Stimulated activated CD4-positive, alpha-beta T cell treated with anti-CD3 and anti-CD28 coated beads, Interleukin-2, amount 100 ng/mL, for 4 hours (primary cell): ENCODE measurements around the gene IGF1R.
"Not testable (repeated sequence)": the region's sequence is repeated elsewhere in the genome, so short reads cannot be mapped to it uniquely, and the experiment has no call there.

ENCODE experiments used
- DNase-seq: peaks from one replicate; pipeline ENCODE4 v3.0.0-alpha.2; 2020; ENCODE audit warnings: low read depth

The IGF1R gene

DNA sequence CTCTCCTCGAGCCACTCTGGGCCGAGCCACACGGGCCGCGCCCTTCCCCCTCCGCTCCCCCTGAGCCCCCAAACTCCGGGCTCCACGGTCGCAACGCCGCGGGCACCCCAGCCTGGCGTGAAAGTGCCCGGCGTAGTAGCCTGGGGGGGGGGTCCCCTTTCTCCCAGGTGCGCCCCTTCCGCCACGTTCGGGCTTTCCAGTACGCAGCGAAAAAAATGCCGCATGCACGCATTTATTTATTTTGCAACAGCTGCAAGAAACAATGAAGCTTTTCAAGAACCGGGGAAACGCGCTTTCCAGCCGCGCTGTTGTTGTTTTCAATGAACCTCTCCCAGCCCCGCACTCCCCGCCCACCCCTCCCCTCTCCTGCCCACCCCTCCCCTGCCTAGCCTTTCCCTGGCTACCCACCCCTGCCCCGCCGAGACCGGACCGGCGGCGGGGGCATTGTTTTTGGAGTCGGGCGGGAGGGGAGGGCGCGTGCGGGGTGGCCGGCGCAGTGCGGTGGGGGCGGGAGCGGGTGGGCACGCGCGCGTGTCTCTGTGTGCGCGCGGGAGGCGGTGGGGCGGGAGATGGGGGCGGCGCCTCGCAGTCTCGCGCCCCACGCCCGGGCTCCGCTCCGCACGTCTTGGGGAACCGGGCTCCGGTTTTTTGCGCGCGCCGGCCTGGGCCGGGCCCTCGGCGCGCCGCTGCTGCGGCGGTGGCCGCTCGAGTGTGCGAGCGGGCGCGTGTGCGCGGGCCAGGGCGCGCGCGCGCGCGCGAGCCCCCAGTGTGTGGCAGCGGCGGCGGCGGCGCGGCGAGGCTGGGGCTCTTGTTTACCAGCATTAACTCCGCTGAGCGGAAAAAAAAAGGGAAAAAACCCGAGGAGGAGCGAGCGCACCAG is at the start of gene IGF1R:
Gene IGF1R, plus strand, starts transcription at position 766 of the 880 bp plus-strand sequence. CDS start 1,043 bp downstream, outside the sequence.
- peak; percentile 83 for DNase-seq

DNA sequence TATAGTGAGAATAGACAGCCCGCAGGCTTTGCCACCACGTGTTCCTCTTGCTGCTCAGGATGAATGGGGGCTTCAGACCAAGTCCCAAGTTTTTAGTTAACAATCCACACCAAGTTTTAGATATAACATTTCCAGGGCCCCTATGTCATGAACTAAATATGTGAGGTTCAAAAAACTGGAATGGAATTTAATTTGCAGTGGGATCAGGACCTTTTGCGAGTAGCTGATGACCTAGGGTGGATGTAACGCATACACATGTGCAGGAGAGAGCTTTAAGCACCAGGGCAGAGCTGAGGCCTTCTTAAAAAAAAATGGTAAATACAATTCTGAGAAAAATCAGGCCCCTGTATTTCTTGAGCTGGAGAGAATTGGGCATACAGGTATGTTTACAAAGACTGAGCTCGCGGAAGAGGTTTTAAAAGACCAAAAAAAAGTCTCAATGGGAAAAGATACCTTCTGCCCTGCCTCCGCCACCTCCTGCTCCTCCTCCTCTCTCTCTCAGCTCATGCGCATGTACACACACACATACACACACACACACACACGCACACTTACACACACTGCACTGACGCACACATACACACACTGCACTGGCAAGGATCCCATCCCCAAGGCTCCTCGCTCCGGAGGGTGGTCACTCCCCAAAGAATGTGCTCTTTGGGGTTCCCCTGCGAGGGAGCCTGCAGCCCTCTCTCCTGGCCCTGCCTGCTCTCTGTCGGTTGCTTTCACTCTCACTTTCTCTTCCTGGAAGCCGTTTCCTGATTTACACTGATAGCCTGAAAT is 48.2 kb upstream of the IGF1R start:
- peak; percentile 26 for DNase-seq

DNA sequence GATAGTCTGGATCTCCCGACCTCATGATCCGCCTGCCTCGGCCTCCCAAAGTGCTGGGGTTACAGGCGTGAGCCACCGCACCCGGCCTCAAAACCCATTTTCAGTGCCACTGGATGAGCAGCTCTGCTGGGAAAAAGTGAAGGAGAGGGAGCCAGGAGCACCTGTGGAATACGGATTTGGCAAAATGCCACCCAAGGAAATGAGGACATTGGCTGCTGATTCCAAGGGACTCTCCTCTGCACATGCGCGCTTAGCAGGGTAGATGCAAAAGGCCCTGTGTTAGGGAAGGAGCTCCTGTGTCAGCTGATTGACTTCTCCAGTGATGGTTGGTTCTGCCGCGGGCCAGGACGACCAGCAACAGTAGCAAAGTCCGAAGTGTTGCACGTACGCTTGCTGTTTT is 43.4 kb upstream of the IGF1R start:
- DNase-seq, result no peak

DNA sequence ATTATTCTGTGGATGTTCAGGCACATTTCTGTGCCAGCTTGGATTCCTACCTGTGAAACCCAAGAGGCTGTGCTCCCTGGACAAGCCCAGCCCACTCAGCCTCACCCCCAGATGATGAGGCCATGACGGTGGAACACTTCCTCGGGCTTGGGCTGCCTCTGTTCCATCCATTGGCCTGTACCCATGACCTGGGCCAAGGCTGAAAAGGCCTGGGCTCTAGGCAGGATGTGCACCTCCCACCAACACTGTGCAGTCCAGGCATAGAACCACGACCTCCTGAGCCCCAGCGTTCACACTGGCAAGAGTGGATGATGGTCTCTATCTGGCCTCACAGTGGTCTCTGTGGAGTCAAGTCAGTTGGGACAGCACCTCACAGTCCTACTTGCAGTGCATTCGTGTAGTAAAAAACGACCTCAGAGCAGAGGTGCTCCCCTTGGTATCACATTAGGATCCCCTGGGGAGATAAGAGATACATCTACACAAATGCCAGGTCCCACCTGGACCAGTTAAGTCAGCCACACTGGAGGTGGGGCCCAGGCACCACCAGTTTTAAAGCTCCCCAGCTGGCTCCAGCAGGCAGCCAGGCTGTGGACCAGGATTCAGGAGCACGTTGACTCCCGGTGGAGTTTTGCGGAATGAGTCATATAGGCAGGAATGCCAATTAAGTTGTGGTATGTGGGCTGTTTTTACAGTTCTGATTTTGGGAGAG is 39.0 kb upstream of the IGF1R start:
- no peak for DNase-seq

DNA sequence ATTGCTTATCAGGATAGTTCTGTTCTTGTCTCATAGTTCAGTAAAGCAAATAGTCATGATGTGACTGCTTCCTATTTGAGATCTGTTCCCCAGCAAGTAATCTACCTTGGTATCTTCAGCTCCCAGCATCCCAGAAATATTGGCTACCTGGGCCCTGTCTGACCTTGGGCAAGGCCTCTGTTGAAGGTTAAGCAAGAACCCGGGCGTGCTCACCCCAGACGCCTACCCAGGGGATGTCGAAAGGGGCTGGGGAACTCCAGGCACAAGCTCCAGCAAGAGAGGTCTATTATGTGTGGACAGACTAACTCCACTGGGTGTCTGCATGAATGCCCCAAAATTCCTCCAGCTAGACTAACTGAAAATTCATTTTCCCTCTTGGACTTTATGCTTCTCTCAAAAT is 37.3 kb upstream of the IGF1R start:
- no peak for DNase-seq

DNA sequence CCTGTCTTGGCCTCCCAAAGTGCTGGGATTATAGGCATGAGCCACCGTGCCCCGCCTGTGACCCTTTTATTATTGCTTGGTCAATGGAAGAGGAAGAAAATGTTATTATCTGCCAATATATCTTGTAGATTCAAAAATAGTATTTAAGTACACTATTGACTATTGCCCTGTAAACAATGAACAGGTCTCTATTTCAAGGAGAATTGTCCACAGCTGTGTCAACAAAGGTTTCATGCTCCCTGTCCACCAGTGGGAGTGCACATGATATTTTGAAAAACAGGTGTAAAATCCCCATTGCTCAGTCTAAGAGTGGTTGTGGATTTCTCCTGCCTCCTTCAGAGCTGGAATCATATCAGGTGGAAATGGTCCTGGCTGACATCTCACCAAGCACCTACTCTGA is 36.5 kb upstream of the IGF1R start:
- no peak for DNase-seq

DNA sequence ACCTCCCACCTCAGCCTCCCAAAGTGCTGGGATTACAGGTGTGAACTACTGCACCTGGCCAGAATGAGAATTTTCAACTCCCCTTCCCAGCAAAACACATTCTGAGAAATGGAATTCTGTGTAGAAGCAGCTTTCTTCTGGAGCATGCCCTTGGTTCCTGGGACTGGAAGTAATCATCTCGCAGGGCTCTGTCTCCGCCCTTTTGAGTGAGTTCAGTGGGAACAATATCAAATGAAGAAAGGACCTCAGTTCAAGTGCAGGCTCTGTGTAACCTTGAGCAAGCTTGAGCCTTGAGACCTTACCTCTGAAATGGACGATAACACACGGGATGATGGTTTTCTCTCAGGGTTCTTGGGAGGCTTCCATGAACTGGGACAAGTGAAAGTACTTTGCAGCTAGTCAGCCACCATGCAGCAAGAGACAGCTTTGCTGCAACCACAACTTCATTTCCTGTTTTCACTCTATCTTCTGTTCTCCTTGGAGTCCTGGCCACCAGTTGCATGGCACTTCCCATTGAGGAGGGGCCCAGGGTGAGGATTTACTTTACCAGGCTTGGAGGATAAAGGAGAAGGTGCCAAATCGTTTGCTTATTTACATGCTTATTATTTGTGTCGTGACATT is 35.7 kb upstream of the IGF1R start:
- DNase-seq, result no peak

DNA sequence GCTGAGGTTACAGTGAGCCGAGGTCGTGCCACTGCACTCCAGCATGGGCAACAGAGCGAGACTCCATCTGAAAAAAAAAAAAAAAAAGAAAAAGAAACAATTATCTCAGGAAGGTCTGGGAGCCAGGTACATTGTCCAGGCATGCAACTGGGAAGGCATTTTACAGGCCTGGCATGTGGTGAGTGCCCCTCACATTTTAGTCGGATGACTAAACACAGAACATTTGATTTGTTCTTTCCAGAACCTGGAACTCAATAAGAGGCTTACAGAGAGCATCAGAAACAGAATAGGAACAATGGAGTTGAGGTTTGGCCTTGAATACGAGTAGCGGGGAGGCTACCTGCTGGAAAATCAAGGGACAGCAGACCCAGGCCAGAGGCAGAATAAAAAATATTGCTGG is 33.7 kb upstream of the IGF1R start:
- no peak for DNase-seq

DNA sequence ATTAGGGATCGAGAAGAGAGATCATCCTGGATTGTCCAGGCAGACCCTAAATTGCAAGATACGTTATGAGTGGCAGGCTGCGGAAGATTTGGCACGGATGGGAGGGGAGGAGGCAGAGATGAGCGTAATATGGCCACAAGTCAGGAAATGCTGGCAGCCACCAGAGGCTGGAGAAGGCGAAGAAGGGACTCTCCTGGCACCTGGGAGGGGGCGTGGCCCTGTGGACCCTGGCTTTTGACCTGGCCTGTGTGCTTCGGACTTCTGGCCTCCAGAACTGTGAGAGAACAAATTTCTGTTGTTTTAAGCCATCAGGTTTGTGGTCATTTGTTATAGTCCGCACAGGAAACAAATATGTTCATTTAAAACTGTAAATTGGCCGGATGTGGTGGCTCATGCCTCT is 31.9 kb upstream of the IGF1R start:
- no peak for DNase-seq

DNA sequence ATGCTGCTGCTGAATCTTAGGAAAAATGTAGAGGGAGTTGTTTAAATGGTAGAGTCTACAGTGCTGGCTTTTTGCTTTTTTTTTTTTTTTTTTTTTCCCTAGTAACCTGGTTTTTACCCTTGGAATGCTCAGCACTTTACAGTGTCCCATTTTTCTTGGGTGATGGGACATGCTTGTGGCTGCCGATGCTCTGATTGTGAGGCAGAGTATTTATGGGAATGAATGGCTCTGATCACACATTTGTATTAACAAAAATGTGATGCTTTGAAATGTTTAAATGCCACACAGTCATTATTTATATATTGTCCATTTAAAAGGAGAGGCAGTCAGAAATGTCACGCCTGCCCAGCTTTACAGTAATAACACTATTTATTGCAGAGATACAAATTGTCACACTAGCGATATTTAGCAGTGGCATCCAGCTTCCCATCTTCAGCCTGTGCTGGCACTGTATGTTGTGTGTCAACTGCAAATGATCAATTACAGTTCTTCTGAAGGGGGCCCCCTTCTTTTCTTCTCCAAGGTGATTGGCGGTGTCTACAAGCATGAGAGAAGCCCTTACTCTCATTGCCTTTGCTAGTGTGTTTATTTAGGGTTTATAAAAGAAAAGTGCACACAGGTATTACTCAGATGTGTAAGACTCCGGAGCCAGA is 30.9 kb upstream of the IGF1R start:
- DNase-seq, result no peak

DNA sequence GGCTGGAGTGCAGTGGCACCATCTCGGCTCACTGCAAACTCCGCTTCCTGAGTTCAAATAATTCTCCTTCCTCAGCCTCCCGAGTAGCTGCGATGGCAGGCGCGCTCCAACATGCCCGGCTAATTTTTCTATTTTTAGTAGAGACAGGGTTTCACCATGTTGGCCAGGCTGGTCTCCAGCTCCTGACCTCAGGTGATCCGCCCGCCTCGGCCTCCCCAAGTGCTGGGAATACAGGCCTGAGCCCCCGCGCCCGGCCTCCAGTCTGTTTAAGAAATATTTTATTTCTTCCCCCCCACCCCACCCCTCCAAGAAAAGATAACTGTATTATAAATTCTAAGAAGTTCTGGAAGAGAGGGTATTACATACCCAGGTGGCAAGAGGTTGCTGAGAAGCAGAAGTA is 29.8 kb upstream of the IGF1R start:
- DNase-seq, result not testable (repeated sequence)

DNA sequence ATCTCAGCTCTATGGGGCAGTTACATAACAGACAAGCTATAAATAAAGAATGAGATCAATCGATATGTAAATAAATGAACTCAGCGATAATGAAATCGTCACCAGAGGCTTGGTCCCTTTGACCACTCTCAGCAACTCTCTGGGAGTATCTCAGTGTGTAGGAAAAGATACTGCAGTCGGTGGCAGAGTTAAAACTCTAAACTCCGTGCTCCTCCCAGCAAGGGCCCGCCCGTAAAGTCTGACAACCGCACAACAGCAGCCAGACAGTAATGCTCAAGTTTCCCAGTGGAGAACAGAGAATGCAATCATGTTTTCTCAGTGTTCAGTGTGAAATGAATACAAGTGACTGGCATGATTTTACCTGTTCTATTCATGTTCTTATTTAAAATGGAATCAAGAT is 28.3 kb upstream of the IGF1R start:
- DNase-seq, result no peak

DNA sequence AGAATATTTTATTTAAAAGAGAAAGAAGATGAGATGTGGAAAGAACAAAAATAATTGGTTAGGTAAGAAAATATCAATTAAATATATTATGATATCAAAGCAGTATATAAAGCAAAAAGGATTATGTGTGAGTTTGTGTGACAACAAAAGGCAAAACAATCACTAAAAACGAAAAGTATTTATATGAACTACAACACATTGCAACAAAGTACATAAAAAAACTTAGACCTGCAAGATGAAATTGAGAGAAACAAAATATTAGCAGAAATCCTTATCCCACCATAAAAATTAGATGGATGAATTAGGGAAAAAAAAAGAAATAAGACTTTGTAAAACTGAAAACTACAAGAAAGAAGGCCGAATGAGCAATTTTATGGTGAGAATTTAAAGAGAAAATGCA is 27.3 kb upstream of the IGF1R start:
- no peak for DNase-seq

DNA sequence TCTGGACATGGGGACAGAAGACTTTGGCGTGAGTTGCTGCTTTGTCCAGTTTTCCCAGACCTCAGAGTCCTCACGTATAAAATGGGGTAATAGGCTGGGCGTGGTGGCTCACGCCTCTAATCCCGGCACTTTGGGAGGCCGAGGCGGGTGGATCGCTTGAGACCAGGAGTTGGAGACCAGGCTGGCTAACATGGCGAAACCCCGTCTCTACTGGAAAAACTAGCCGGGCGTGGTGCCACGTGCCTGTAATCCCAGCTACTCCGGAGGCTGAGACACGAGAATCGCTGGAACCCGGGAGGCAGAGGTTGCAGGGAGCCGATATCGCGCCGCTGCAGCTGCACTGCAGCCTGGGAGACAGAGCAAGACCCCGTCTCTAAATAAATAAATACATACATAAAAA is 22.7 kb upstream of the IGF1R start:
- DNase-seq, result no peak

DNA sequence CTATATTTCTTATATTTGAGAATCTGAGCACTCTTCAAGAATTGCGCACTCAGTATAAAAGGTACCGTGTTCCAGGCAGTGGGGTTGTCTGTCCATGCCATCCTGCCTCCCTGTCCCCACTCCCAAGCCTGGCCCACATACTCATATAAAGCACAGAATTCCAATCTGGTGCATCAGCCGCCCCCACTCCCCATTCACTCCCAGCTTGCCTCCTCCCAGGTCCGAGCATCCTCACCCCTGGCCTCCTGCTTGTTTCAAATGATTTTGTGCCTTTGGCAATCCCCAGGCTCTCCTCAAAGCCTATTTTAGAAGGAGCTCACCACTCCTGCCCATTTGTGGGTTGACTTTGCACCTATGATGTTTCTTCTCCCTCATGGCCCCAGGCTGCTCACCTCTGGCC is 22.2 kb upstream of the IGF1R start:
- DNase-seq, result no peak

DNA sequence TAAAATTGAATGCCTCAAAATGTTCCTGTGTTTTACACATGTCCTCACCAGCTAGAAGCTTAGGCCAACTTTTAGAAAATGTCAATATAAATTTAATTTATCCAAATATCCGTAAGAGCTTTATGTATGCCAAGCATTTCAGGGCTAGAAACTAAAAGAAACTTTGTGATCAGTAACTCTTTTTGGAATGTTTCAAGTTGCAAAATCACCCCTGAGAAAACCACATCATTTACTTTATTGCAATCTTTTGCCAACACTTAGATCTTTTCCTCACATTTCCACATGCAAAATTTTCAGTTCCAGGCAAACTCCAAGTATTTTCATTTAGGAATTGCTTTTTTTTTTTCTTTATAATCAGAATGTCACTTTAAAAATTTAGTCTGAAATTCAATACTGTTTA is 20.1 kb upstream of the IGF1R start:
- DNase-seq, result no peak

DNA sequence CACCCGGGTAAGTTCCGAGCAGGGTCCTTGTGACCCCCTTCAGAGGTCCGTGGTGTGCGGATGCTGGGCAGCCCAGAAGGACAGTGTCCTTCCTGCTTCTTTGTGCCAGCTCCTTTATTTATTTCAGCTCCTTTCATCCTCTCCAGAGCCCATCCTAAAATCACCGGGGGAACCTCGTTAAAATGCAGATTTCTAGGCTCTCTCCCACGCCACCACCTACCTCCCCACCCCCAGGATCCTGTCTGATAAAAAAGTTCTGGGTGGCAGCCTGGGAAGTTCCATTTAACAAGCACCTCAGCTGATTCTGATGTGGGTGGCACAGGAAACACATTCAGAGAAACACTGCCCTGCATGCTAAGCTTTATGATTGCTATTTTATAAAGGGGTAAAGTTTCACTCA is 12.5 kb upstream of the IGF1R start:
- DNase-seq, result no peak

DNA sequence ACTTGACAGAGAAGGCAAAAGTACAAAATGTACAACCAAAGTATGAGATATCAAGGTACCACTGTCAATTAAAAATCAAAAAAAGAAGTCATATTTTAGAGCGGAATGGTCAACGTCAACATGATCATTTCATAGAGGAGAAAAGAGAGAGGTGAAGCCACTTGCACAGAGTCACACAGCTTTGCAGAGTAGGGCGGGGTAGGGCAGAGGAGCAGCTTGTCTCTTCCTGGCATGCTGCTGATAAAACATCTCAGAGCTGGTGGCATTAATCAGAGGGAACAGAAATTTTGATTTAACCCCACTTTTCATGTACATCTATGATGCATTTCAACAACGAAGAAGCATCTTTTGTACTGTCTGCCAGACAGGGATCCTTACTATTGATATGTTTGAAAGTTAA is 5.2 kb upstream of the IGF1R start:
- no peak for DNase-seq

DNA sequence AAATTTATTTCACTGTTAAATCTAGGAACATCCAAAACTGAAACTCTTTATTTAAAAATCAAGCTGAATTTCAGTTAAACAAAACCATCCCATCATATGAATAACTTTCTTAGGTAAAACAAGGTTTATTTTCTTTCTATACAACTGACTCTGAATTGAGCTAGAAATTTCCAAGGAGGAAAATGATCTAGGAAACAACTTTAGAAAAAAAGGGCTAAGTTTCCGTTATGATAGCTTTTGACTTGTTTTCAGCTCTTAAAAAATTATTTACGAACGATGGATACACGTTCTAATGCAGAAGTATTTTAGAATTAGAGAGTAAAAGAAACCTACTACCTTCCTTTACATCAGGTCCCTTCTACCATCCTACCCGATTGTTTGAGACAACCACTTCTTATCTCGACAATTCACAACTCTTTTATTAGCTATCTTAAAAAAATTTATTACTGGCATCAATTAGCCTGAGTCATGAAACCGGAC is 1.8 kb upstream of the IGF1R start:
- DNase-seq, result no peak

DNA sequence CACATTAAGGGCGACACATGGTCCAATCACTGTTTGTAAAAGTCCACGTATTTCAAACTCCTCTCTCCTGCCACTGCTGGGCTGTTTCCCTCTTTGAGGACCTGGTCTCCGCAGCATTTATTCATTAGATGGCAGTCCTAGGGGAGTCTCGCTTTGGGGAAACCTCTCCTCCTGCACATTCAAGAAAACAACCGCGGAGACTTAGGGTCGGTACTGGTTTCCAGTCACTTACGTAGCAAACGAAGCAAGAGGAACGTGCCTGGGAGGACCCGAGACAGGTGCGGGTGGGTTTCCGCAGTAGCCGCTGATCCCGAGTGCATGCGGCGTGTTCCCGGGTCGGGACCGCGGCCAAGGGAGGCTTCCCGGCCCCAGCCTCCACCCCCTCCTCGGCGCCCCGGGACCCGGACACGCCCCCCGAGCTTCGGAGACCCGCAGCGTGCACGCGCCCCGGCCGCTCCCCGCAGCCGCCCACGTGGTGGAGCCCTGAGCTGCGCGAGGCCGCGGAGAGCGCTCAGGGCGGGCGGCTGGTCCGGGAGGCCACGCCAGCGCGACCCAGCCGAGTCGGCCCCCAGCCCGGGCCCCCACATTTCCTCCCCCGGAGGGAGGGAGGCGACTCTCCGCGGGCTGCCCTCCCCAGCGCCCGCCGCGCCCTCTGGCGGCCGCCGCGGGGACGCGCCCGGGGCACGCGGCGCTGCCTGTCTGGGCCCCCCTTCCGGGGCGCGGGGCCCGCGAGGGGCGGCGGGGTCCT is 1.1 kb upstream of the IGF1R start:
- peak; percentile 56 for DNase-seq
